Measurements from ENCODE around the gene ANP32B. TPM values are rescaled to one million over a fixed set of nuclear protein-coding genes. Genes with fewer than 3 reads are reported as not detected.
A peak's percentile ranks its signal among the peaks of the same experiment; 100 is the strongest.
"Not testable (repeated sequence)": the region's sequence is repeated elsewhere in the genome, so short reads cannot be mapped to it uniquely, and the experiment has no call there.

The ANP32B gene
- total RNA-seq, 1 experiment from 2014 or later, result 15.7 TPM

DNA sequence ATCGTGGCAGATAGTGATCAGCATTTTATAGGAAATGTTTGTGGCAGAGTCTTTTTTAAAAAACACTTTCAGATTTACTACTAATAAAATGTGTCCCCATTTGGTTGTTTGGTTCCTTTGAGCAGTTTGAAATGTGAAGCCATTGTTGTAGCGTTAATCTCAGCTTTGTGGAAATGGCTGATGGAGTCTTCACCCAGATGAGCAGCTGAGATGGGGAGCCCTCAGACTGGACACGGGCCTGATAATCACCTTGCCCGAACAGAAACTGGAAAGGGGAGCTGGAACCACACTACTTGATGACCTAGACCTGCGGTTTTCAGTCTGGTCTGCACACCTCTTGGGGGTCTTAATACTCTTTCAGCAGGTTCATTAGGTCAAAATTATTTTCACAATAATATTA lies 20.6 kb upstream of the ANP32B start:
- DNase-seq (ENCODE audit: low read depth), result no peak

DNA sequence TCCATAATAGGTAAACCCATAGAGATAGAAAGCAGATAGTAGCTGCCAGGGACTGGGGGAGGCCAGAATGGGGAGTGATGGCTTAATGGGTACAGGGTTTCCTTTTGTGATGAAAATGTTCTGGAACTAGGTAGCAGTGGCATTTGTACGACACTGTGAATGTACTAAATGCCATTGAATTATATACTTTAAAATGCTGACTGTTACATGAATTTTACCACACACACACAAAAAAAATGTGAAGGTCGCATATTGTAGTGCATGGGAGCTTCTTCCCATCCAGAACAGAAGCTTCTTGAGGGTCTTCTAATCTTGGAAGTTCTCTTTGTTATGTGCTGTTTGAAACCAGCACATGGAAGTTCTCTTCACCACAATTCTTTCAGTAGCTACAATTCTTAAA lies 19.9 kb upstream of the ANP32B start:
- DNase-seq (ENCODE audit: low read depth), result no peak

DNA sequence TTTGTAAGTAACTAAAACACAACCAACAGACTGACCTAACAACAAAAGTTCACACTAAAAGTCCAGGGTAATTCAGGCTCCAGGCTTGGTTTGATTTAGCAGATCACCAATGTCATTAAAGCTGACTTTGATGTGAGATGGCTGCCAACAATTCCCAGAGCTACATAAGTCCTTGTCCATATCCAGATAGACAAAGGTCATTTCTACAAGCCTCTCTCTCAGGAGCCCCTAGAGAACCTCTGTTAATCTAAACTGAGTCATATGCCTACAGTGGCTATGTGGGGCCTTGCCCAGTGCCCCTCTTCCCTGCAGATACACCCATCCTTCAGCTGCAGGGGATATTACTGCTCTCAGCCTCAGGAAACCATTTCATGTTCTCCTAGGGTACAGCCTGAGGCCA lies 18.2 kb upstream of the ANP32B start:
- no peak for DNase-seq (ENCODE audit: low read depth)

DNA sequence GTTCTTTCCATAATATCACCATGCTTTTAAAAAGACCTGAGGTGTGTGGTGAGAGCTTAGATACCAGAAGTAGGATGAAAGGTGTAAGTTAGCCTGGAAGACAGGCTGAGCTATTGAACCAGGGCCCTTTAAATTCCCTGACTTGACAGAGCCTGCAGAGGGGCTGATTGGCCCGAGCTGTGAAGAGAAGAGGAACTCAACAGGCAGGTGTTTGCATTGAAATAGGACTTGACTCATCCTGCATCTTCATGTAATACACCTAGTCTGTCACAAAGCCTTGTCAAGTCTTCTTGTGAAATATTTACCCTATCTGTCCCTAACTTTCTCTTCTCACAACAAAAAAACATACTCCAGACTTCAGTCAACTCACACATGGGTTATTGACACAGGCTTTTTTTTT lies 16.6 kb upstream of the ANP32B start:
- DNase-seq (ENCODE audit: low read depth), result no peak

DNA sequence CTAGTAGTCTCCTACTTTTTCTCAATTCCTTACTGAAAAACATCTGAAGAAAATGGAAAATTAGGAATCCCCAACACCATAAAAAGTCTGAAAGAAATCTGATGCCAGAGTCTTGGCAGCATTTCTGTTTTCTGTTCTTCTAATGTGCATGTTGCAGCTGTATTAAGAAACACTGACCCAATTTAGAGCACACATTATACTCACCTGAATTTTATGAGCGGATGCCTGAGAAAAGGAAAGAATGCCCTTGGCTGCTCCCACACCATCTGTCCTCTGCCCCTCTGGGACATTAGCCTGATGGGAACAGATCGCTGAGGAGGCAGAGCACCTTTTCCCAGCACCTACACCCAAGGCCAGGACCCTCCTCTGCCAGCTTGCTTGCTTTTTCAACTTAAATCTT lies 14.1 kb upstream of the ANP32B start:
- no peak for DNase-seq (ENCODE audit: low read depth)

GRCh38 chr9:97970165-97970564 lies 13.0 kb upstream of the ANP32B start:
- DNase-seq (ENCODE audit: low read depth), result no peak

DNA sequence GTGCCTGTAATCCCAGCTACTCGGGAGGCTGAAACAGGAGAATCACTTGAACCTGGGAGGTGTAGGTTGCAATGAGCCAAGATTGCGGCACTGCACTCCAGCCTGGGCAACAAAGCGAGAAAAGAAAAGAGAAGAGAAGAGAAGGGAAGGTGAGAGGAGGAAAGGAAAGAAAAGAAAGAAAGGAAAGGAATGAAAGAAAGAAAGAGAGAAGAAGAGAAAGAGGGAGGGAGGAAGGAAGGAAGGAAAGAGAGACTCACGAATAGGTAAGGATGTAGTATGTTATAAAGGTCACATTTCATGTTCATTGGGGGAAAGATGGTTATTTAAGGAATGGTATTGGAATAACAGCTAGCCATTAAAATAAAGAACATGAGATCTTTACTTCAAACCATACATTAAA lies 10.4 kb upstream of the ANP32B start:
- DNase-seq (ENCODE audit: low read depth), result no peak

DNA sequence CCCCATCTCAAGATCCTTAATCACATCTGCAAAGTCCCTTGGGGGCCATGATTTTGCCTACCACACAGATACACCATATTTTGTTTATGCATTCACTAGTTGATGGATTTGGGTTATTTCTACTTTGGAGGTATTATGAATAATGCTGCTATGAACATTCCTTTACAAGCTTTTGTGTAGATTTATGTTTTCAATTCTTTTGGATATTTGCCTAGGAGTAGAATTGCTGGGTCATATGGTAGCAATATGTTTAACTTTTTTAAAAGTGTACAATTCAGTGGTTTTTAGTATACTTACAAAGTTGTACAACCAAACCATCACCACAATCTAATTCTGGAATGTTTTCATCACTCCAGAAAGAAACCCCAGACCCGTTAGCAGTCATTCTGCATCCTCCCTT lies 7.8 kb upstream of the ANP32B start:
- no peak for DNase-seq (ENCODE audit: low read depth)

DNA sequence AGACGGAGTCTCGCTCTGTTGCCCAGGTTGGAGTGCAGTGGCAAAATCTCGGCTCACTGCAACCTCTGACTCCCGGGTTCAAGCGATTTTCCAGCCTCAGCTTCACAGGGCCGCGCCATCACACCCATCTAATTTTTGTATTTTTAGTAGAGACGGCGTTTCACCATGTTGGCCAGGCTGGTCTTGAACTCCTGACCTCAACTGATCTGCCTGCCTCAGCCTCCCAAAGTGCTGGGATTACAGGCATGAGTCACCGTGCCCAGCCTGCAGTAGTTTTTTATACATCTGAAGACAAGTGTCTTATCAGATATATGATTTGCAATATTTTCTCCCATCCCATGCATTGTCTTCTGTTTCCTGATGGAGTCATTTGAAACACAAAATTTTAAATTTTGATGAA lies 6.5 kb upstream of the ANP32B start:
- DNase-seq (ENCODE audit: low read depth), result not testable (repeated sequence)

DNA sequence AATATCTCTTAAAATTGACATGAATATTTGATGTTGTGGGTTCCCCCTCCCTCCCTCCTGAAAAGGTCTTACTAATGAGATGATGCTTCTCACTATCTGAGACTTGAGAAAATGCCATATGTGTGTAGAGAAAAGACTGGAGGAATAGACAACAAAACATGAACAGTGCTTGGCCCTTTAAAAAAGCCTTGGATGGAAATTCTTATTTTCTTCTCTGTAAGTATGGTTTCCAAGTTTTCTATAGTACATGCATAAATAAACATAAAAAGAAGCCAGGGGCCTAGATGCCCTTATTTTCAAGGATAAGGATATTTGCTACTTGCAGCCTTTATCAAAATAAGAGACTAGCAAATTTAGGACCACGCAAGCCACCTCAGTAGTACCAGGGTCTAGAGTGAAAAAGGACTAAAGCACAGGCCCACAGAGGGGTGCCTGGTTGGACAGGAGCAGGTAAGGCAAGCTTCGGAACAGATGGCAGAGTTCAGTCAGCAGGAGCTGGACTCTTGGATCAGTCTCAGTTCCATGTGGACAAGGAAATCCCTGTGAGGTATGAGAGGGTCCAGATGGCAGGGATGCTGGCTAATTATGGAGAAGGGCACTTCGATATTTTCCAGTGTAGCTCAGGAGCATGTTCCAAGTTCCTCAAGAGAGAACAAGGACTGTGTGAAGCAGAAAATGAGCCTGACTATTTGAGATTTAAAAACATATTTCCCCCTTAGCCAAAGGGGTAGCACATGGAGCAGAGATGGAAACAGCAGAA lies 4.6 kb upstream of the ANP32B start:
- no peak for DNase-seq (ENCODE audit: low read depth)

DNA sequence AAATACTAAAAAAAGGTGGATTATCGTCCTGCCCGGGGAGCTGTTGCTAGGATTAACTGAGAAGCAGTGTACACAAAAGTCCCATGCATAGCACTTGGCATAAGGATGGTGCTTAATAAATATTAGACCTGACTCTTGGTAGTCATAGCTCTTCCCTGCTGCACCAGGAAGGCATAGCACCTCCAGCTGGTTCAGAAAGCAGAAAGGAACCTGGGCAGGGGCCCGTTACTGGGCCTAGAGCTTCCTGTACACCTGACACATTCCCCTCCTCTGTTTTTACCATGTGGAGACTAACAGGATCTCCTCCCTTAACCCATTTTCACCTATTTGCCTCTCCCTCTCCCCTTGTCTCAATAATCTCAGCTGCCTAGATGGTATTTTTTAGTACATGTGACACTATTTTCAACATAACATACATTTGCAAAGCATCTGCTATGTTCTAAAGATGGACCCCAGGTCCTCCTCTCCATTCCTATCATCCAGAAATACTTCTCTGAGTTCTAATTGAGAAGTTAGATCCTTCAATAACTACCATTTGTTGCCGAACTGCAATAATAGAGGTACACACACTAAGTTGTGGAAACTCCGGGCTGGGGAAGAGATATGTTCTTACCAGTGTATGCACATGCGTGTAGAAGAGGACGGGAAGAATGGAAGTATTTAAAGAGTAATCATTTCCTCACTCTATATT lies 3.2 kb upstream of the ANP32B start:
- no peak for DNase-seq (ENCODE audit: low read depth)

- no peak for DNase-seq (ENCODE audit: low read depth)
These were observed 2.7 kb upstream of the ANP32B start for GRCh38 chr9:97980479-97980803.

DNA sequence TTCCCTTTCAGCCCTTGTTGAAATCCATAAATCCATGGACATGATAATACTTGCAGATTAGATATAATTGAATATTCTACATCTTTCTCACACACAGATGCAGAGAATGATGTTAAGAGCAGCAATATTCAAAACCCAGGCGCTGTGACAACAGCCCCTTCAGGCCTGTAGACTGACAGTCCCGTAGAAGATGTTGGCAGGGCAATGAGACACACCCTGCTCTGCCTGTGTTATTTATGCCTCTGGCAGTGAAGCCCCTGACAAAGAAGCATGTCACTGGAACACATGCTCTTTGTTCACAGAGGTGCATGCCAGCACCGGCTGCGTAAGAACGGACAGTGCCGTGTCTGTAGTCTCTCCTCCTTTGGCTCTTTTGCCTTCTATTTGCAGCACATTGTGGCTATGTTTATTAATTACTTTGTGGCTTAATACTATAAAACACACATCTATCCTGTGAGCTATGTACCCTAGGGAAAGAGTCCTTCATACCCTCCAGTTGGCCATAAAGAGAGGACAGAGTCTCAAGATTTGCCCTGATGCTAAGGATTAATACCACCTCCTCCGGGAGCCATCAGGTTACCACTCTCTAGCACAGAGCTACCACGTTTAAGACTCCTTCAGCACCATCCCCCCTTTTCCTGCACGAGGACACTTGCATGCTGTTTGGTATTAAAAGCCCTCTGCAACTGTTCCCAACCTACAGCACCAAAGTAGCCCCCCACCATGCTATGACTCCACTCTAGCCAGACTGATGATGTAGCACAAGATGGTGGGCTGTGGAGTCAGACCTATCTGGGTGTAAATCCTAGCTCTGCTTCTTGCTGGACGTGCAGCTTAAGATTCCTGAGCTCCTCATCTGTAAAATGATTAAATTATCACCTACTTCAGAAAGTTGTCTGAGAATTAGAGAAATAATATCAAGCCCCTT lies 2.0 kb upstream of the ANP32B start:
- no peak for DNase-seq (ENCODE audit: low read depth)

DNA sequence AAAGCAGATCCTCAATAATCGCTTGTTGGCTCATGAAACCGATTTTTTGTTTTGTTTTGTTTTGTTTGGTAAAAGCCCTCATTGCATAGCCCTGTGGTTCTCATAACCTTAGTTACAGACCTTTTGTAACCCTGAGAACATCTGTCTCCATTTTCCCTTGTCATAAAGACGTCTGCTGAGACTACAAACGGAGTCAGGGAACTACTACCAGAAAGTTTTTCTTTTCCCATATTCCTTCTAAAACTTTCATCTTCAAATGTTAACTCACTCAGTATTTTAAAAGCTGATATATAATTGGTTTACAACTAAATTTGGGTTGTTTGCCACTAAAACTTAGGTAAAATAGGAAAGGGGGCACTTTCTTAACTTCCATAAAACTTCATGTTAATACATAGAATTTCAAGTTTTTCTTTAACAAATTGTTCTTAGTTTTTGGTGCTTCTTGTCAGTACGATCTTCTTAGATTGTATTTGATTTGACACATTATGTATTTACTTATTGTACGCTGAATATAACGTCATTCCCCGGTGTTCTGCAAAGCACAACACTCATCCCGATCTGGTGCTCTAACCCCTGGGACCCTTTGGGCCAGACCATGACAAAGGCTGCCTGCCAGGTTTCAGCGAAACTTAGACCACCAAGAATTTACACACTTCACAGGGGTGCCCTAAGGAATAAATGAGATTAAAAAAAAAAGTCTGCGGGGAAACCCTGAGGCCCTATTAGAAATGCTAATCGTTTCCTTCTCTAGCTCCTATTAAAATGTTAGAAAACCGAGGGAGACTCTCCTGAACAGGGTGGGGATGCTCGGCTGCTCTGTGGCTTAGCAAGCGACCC lies 1.1 kb upstream of the ANP32B start:
- DNase-seq (ENCODE audit: low read depth), result no peak

GRCh38 chr9:97983589-97984187 lies 547 bp downstream of the ANP32B start:
- DNase-seq (ENCODE audit: low read depth), result peak; percentile 41

DNA sequence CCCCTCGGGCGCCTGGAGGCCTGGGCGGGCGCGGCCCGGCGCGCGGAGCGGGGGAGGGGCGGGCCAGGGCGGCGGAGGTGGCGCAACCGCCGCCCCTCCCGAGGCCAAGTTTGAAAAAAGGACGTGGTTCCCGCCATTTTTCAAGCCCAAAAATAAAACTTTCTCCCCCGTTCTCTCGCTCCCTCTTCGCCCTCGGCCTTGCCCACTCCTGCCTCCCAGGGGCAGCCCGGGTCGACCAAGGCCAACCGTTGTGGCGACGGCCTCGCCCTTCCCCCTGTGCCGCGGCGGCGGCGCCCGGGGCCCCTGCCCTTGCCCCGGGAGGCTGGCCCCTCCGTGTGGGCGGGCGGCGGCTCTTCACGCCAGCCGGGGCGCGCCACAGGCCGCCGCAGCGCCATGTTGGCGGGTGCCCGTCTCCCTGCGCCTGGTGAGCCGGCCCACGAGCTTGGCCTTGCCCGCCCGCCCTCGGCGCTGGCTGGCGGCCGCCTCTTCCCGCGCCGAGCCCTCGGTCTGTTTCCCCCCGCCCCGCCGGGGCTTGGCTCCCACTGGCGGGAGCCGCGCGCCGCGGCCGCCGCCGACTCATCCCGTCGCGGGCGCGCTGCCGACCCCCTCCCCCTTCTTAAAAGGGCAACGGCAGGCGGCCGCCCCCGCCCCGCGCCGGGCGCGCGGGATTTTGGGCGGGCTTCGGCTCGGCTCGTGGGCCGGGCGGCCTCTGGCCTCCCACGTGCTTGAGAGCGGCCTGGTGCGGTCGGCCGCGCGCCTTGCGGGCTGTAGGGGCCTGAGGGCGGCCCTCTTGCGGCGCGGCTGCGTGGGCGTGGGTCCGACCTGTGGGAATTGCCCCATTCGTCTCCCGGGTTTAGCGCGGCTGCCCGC lies 1.3 kb downstream of the ANP32B start:
- DNase-seq (ENCODE audit: low read depth), result peak; percentile 72

GRCh38 chr9:97985058-97985861 lies 2.1 kb downstream of the ANP32B start:
- DNase-seq (ENCODE audit: low read depth), result no peak

DNA sequence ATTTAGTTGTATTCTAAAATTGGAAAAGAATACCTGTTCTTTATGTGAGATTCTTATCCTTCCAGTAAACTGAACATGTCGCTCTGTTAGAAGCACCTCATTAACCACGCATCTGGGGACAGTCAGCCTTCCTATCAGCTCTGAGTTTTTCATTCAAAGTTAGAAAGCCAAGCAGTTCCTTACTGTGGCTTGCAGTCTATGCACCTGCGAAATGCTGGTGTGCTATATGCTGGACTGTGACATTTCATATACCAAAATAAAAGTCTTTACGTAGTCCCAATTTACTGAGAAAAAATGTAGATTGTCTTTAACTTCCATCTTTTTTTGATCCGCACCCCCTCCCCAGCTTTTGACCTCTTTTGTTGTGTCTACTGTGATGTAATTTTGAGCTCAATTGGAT lies 4.3 kb downstream of the ANP32B start:
- DNase-seq (ENCODE audit: low read depth), result no peak

DNA sequence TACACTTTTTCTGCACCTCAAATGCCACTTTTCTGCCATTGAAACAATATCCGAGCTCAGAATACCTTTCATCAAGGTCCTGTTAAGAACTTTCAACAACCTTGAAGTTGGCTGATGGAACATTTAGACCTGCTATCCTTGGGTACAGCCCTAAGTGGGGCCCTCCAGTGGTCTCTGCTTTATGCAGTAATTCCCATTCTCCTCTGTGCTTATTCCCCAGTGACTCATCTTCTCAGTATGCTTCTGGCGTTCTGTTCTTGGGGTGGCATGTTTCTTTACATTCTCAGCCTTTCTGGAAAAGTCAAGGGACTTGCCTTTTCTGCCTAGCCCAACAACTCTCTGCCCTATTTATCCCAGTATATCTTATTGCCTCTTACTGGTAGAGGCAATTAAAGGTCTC lies 7.1 kb downstream of the ANP32B start:
- peak; percentile 71 for DNase-seq (ENCODE audit: low read depth)
